Measurements from ENCODE around the gene ZFYVE9.
A peak's percentile ranks its signal among the peaks of the same experiment; 100 is the strongest.
"Not testable (repeated sequence)": the region's sequence is repeated elsewhere in the genome, so short reads cannot be mapped to it uniquely, and the experiment has no call there.

The ZFYVE9 gene

DNA sequence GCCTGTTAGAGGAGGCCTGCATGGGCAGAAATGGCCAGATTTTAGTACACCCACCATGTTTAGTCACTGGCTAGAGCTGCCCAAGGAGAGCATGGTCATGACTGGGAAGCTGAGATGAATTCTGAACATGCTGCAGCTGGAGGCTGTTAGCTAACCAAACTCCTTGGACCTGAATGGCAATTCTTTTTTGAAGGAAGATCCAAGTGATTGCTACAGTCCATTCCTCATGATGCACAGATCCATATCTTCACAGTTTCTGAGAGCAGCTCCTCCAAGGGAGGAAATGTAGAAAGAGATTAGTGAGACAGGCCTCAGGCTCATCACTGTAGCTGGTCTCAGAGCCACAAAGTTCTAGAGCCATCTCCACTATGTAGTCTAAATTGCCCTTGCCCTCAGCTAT, 11.1 kb downstream of the ZFYVE9 start:
- no peak overlapping the region for H3K4me3 ChIP-seq (ENCODE audit: low read length)
- H3K4me1 ChIP-seq (ENCODE audit: control insufficient read depth, insufficient read depth, low read length): peaks cover 16% of the 10 kb centered on the region
- H3K9ac ChIP-seq (ENCODE audit: low read length): no peak overlapping the region
- H3K36me3 ChIP-seq (ENCODE audit: control insufficient read depth, insufficient read depth, low read length, severe bottlenecking): no peaks in the 10 kb centered on the region
- DNase-seq (ENCODE audit: low read depth): peak; percentile 34
- no peaks in the 10 kb centered on the region for H3K9me3 ChIP-seq (ENCODE audit: control insufficient read depth, low read length)
- H3K27me3 ChIP-seq (replicated peaks; ENCODE audit: control insufficient read depth, insufficient read depth, low read length): no peaks in the 10 kb centered on the region

- H3K4me3 ChIP-seq (ENCODE audit: low read length): no peak overlapping the region
- no peak for DNase-seq (ENCODE audit: low read depth)
- H3K9ac ChIP-seq (ENCODE audit: low read length): no peak overlapping the region
- H3K4me1 ChIP-seq (ENCODE audit: control insufficient read depth, insufficient read depth, low read length): peaks cover 15% of the 10 kb centered on the region
- no peaks in the 10 kb centered on the region for H3K9me3 ChIP-seq (ENCODE audit: control insufficient read depth, low read length)
- H3K27me3 ChIP-seq (replicated peaks; ENCODE audit: control insufficient read depth, insufficient read depth, low read length): no peaks in the 10 kb centered on the region
- no peaks in the 10 kb centered on the region for H3K36me3 ChIP-seq (ENCODE audit: control insufficient read depth, insufficient read depth, low read length, severe bottlenecking)
These were observed 12.0 kb downstream of the ZFYVE9 start for GRCh38 chr1:52153898-52154297.

DNA sequence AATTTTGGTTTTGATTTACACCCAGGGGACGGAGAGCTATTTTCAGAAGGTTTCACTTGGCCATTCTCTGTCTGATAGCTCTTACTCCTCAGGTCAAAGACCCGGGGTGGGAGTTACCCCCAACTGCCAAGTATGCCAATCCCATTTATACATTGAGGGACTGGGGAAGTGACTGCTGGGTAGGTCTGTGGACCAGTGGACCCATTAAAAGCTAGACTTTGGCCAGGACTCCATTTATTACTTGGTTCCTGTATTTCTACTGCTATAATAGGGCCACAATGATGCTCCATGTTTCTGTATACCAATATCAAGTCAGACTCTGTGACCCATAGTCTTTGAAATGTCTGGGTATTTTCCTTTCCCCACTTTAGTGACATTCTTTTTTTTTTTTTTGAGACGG, 14.6 kb downstream of the ZFYVE9 start:
- Histone ChIP-seq H3K9me3 (ENCODE audit: control insufficient read depth, low read length) (no peaks in the 10 kb centered on the region), H3K4me1 (ENCODE audit: control insufficient read depth, insufficient read depth, low read length) (peaks cover 13% of the 10 kb centered on the region), H3K9ac (ENCODE audit: low read length) (no peak overlapping the region), H3K4me3 (ENCODE audit: low read length) (no peak overlapping the region), H3K36me3 (ENCODE audit: control insufficient read depth, insufficient read depth, low read length, severe bottlenecking) (no peaks in the 10 kb centered on the region), H3K27me3 (replicated peaks; ENCODE audit: control insufficient read depth, insufficient read depth, low read length) (no peaks in the 10 kb centered on the region)
- no peak for DNase-seq (ENCODE audit: low read depth)

GRCh38 chr1:52157582-52157981, 15.7 kb downstream of the ZFYVE9 start:
- Histone ChIP-seq H3K9me3 (ENCODE audit: control insufficient read depth, low read length) (no peaks in the 10 kb centered on the region), H3K4me1 (ENCODE audit: control insufficient read depth, insufficient read depth, low read length) (peaks cover 13% of the 10 kb centered on the region), H3K9ac (ENCODE audit: low read length) (no peak overlapping the region), H3K36me3 (ENCODE audit: control insufficient read depth, insufficient read depth, low read length, severe bottlenecking) (no peaks in the 10 kb centered on the region), H3K27me3 (replicated peaks; ENCODE audit: control insufficient read depth, insufficient read depth, low read length) (no peaks in the 10 kb centered on the region), H3K4me3 (ENCODE audit: low read length) (no peak overlapping the region)
- no peak for DNase-seq (ENCODE audit: low read depth)

DNA sequence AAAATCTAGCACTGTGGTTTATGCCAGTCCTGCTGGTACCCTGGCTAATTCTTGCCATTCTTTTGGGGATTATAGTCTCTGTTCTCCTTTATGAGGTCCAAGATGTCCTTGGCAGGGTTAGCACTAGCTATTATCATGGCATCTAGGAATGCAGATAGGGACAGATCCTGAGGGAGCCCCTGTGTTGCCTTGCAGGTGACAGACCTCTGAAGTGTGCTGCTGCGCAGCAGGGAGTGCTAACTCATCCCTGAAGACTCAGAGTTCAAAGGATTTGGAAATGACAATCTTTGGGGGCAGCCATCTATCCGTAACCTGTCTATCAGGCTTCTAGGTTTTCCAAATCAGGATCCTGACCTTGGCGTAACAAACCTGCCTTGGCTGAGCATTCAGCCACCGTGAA, 16.3 kb downstream of the ZFYVE9 start:
- no peak for DNase-seq (ENCODE audit: low read depth)
- H3K27me3 ChIP-seq (replicated peaks; ENCODE audit: control insufficient read depth, insufficient read depth, low read length): no peaks in the 10 kb centered on the region

DNA sequence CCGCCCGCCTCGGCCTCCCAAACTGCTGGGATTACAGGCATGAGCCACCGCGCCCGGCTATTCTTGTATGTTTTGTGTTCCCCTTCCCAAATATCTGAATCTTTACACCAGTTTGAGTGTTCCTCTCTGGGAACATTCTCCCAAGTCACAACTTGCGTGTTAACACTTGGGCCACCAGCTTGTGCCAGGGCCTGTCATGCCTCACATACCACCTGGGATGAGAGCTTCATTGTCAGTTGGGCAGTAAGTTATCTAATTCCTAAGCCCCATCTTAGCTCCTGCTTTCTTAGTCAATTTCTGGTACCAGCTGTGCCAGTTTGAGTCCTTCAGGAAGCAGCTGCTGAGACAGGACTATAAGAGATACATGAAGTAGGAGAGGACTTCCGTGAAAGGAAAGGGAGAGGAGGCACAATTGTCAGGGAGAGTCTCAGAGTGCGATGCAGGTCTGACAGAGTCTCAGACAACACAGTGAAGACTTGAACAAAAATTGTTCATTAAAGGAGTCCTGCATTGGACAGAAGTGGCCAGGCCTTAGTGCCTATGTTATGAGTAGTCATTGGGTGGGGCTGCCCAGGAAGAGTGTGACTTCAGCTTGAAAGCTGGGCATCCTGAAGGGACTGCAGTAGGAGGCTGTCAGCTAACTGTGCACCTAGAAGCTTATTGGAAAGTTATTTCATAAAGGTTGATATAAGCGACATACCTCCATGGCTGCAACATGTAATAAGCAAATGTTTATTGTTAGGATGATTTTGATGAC, 17.3 kb downstream of the ZFYVE9 start:
- no peaks in the 10 kb centered on the region for H3K36me3 ChIP-seq (ENCODE audit: control insufficient read depth, insufficient read depth, low read length, severe bottlenecking)
- peak; percentile 43 for DNase-seq (ENCODE audit: low read depth)
- no peak overlapping the region for H3K4me3 ChIP-seq (ENCODE audit: low read length)
- no peaks in the 10 kb centered on the region for H3K9me3 ChIP-seq (ENCODE audit: control insufficient read depth, low read length)
- no peak overlapping the region for H3K9ac ChIP-seq (ENCODE audit: low read length)
- H3K4me1 ChIP-seq (ENCODE audit: control insufficient read depth, insufficient read depth, low read length): peaks cover 6% of the 10 kb centered on the region
- H3K27me3 ChIP-seq (replicated peaks; ENCODE audit: control insufficient read depth, insufficient read depth, low read length): no peaks in the 10 kb centered on the region

More for the DNA sequence above, 16.3 kb downstream of the ZFYVE9 start:
- Histone ChIP-seq H3K4me3 (ENCODE audit: low read length) (no peak overlapping the region), H3K4me1 (ENCODE audit: control insufficient read depth, insufficient read depth, low read length) (peaks cover 13% of the 10 kb centered on the region), H3K9me3 (ENCODE audit: control insufficient read depth, low read length) (no peaks in the 10 kb centered on the region), H3K9ac (ENCODE audit: low read length) (no peak overlapping the region), H3K36me3 (ENCODE audit: control insufficient read depth, insufficient read depth, low read length, severe bottlenecking) (no peaks in the 10 kb centered on the region)

DNA sequence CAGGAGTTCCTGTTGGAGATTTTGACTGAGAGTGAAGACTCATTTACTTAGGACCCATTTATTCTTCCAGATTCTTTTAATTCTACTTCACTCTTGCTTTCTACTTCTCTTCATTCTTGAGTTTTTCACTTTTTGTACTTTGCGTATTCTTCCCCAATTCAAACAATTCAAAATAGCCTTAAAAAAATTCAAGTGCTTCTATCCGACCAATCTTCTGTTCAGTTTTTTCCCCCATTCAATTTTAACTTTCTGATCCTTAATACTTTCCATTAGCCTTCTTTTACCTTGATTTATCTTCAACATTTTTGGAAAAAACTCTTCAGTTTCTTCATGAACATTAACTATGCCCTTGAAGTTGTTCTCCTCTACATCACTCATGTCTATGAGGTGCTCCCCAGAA, 21.1 kb downstream of the ZFYVE9 start:
- DNase-seq (ENCODE audit: low read depth): no peak
- Histone ChIP-seq H3K4me1 (ENCODE audit: control insufficient read depth, insufficient read depth, low read length) (peaks cover 6% of the 10 kb centered on the region), H3K36me3 (ENCODE audit: control insufficient read depth, insufficient read depth, low read length, severe bottlenecking) (no peaks in the 10 kb centered on the region), H3K27me3 (replicated peaks; ENCODE audit: control insufficient read depth, insufficient read depth, low read length) (no peaks in the 10 kb centered on the region), H3K4me3 (ENCODE audit: low read length) (no peak overlapping the region), H3K9ac (ENCODE audit: low read length) (no peak overlapping the region), H3K9me3 (ENCODE audit: control insufficient read depth, low read length) (no peaks in the 10 kb centered on the region)

GRCh38 chr1:52164604-52165003, 22.7 kb downstream of the ZFYVE9 start:
- peaks cover 1% of the 10 kb centered on the region for H3K4me1 ChIP-seq (ENCODE audit: control insufficient read depth, insufficient read depth, low read length)
- no peaks in the 10 kb centered on the region for H3K36me3 ChIP-seq (ENCODE audit: control insufficient read depth, insufficient read depth, low read length, severe bottlenecking)
- DNase-seq (ENCODE audit: low read depth): no peak

DNA sequence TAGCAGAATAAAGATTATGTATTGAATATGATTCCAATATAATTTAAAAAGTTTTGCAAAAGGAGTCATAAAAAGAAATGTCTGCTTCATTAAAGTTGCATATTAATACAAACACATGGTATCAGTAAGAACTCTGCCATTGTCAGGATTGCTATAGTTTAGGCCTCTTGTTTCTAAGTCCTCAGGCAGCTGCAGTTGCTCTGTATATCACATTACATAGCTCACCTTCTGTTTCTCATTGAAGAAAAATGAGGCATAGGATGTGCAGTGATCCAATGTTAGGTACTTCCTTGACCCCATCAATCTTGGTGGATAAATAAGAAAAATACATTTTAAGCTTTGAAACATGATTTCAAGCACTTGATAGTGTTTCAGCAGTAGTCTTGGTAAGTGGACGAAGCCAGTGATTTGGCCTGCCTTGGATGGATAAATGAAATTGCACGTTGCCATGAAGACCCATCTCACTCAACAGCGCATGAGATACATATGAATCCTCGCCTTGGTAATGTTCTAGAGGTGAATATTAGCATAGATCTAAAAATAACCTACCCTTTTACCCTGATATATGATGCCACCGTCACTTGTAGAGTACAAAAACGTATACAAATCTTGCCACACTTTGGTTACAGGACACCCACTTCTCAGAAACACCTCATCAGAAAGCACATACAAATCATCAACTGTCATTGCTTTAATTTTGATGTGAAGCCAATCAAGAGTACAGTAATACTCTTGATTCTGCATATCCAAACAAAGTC, 25.3 kb downstream of the ZFYVE9 start:
- H3K27me3 ChIP-seq (replicated peaks; ENCODE audit: control insufficient read depth, insufficient read depth, low read length): no peaks in the 10 kb centered on the region
- no peak overlapping the region for H3K4me3 ChIP-seq (ENCODE audit: low read length)
- no peaks in the 10 kb centered on the region for H3K4me1 ChIP-seq (ENCODE audit: control insufficient read depth, insufficient read depth, low read length)
- H3K9ac ChIP-seq (ENCODE audit: low read length): no peak overlapping the region
- no peak for DNase-seq (ENCODE audit: low read depth)
- H3K9me3 ChIP-seq (ENCODE audit: control insufficient read depth, low read length): peaks cover 8% of the 10 kb centered on the region
- no peaks in the 10 kb centered on the region for H3K36me3 ChIP-seq (ENCODE audit: control insufficient read depth, insufficient read depth, low read length, severe bottlenecking)

More at GRCh38 chr1:52164604-52165003, 22.7 kb downstream of the ZFYVE9 start:
- Histone ChIP-seq H3K27me3 (replicated peaks; ENCODE audit: control insufficient read depth, insufficient read depth, low read length) (no peaks in the 10 kb centered on the region), H3K9me3 (ENCODE audit: control insufficient read depth, low read length) (no peaks in the 10 kb centered on the region), H3K4me3 (ENCODE audit: low read length) (no peak overlapping the region), H3K9ac (ENCODE audit: low read length) (no peak overlapping the region)

GRCh38 chr1:52168373-52169080, 26.6 kb downstream of the ZFYVE9 start:
- Histone ChIP-seq H3K4me3 (ENCODE audit: low read length) (no peak overlapping the region), H3K27me3 (replicated peaks; ENCODE audit: control insufficient read depth, insufficient read depth, low read length) (no peaks in the 10 kb centered on the region), H3K36me3 (ENCODE audit: control insufficient read depth, insufficient read depth, low read length, severe bottlenecking) (no peaks in the 10 kb centered on the region), H3K9me3 (ENCODE audit: control insufficient read depth, low read length) (peaks cover 8% of the 10 kb centered on the region), H3K9ac (ENCODE audit: low read length) (no peak overlapping the region), H3K4me1 (ENCODE audit: control insufficient read depth, insufficient read depth, low read length) (no peaks in the 10 kb centered on the region)
- DNase-seq (ENCODE audit: low read depth): no peak

- H3K4me1 ChIP-seq (ENCODE audit: control insufficient read depth, insufficient read depth, low read length); DNase-seq (ENCODE audit: low read depth); H3K27me3 ChIP-seq (replicated peaks; ENCODE audit: control insufficient read depth, insufficient read depth, low read length); H3K9ac ChIP-seq (ENCODE audit: low read length); H3K9me3 ChIP-seq (ENCODE audit: control insufficient read depth, low read length); H3K36me3 ChIP-seq (ENCODE audit: control insufficient read depth, insufficient read depth, low read length, severe bottlenecking); H3K4me3 ChIP-seq (ENCODE audit: low read length): not testable (repeated sequence)
These were observed 29.3 kb downstream of the ZFYVE9 start for GRCh38 chr1:52171149-52171548.

All from adipocyte (in vitro differentiated cells).